ENCODE data around the gene PRR15L.
A peak's percentile ranks its signal among the peaks of the same experiment; 100 is the strongest.

PRR15L gene

GRCh38 chr17:47959825-47960655 is 2.4 kb upstream of the PRR15L start:
- DNase-seq (ENCODE audit: low read depth): no peak

- no peak for DNase-seq (ENCODE audit: low read depth)
Observed at GRCh38 chr17:47956791-47957590, 692 bp downstream of the PRR15L start.

GRCh38 chr17:47955497-47956461 is 1.9 kb downstream of the PRR15L start:
- DNase-seq (ENCODE audit: low read depth): no peak

GRCh38 chr17:47953909-47954308 is 3.8 kb downstream of the PRR15L start:
- DNase-seq (ENCODE audit: low read depth): no peak

- DNase-seq (ENCODE audit: low read depth): no peak
Observed at GRCh38 chr17:47952171-47953021, 5.3 kb downstream of the PRR15L start.

GRCh38 chr17:47950448-47950847 is 7.2 kb downstream of the PRR15L start:
- no peak for DNase-seq (ENCODE audit: low read depth)

GRCh38 chr17:47949946-47950345 is 7.7 kb downstream of the PRR15L start:
- no peak for DNase-seq (ENCODE audit: low read depth)

GRCh38 chr17:47949197-47949759 is 8.4 kb downstream of the PRR15L start:
- peak; percentile 70 for DNase-seq (ENCODE audit: low read depth)

- no peak for DNase-seq (ENCODE audit: low read depth)
Observed at GRCh38 chr17:47948706-47949196, 8.9 kb downstream of the PRR15L start.

GRCh38 chr17:47946929-47947397 is 10.7 kb downstream of the PRR15L start:
- DNase-seq (ENCODE audit: low read depth): peak; percentile 15

- DNase-seq (ENCODE audit: low read depth): no peak
Observed at GRCh38 chr17:47946516-47946915, 11.2 kb downstream of the PRR15L start.

GRCh38 chr17:47945529-47946508 is 11.9 kb downstream of the PRR15L start:
- DNase-seq (ENCODE audit: low read depth): no peak

- DNase-seq (ENCODE audit: low read depth): no peak
Observed at GRCh38 chr17:47945080-47945479, 12.6 kb downstream of the PRR15L start.

- no peak for DNase-seq (ENCODE audit: low read depth)
Observed at GRCh38 chr17:47942568-47942967, 15.1 kb downstream of the PRR15L start.

- no peak for DNase-seq (ENCODE audit: low read depth)
Observed at GRCh38 chr17:47942096-47942510, 15.6 kb downstream of the PRR15L start.

GRCh38 chr17:47941246-47942095 is 16.2 kb downstream of the PRR15L start, which contains the start of gene PNPO:
PNPO (plus strand) TSS chr17:47941571; CDS start chr17:47941676, 105 bp downstream.
- DNase-seq (ENCODE audit: low read depth): peak; percentile 70

GRCh38 chr17:47937941-47938340 is 19.7 kb downstream of the PRR15L start:
- DNase-seq (ENCODE audit: low read depth): no peak

- DNase-seq (ENCODE audit: low read depth): no peak
Observed at GRCh38 chr17:47935961-47936360, 21.7 kb downstream of the PRR15L start.
